Ammon's horn (tissue), 1 donor: ENCODE measurements around the gene IL1R2.
A peak's percentile ranks its signal among the peaks of the same experiment; 100 is the strongest.

Experiments
- DNase-seq: peaks from one replicate; pipeline ENCODE4 v3.0.0-alpha.2; 2016; ENCODE audit warnings: low spot score

IL1R2 gene

DNA sequence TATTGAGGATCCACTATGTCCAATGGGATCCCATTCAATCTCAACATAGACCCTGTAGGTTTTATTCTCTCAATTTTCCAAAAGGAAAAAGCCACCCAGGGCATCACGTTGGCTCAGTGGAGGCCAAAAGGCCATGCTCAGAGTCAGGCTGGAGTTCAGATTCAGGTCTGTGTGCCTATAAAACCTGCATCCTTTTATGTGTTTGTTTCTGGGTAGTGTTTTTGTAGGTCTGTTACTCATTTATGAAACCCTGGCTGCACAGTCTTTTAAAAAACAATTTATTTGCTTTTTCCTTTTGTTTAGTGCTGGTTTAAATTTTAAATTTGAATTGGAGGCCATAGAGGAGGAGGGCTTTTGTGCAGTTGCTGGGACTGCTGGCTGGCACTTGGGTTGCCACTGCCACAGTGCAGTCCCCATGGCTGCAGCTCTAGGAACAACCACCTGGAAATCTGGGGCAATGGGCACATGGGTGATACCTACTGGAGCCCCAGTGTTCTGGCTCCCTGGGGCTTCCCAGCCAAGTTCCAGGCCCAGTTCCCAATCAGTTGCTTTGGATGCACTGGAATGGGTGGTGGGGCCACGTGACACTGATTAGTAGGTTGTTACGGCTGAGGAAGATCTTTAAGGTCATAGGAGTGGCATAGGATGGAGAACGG is 31.3 kb downstream of the IL1R2 start:
- no peak for DNase-seq

DNA sequence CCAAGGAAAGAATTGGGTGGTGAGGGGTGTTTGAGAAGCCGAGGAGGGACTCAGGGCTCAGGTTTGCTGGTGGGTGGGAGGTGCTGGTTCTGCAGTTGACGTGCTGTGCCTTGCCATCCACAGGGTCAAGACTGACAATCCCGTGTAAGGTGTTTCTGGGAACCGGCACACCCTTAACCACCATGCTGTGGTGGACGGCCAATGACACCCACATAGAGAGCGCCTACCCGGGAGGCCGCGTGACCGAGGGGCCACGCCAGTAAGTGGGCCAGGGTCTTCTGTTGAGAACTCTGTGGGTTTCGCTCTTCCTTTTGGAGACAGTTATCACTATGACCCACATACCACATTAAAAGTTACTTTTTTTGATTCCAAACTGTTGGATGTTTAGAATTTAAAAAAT is 32.6 kb downstream of the IL1R2 start:
- no peak for DNase-seq

DNA sequence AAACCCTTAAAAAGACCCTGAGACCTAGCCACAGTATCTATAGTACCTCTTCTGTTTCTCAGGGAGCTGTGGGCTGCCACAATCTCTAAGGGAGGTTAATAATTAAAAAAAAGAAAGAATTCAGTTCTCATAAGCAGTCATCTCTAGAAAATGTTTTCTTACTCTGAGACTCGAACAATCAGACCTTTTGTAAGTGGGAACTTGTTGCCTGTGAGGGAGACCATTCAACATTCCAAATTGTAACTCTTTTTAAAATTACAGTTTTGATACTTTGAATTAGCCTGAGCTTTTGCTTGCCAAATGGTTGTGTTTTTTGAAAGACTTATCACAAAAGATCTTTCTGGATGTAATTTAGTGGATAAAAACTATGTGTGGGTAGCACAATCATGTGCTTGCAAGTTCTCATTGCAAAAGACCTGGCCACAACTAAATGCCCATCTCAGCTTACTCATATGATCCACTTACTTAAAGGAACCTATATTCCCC is 33.3 kb downstream of the IL1R2 start:
- no peak for DNase-seq

DNA sequence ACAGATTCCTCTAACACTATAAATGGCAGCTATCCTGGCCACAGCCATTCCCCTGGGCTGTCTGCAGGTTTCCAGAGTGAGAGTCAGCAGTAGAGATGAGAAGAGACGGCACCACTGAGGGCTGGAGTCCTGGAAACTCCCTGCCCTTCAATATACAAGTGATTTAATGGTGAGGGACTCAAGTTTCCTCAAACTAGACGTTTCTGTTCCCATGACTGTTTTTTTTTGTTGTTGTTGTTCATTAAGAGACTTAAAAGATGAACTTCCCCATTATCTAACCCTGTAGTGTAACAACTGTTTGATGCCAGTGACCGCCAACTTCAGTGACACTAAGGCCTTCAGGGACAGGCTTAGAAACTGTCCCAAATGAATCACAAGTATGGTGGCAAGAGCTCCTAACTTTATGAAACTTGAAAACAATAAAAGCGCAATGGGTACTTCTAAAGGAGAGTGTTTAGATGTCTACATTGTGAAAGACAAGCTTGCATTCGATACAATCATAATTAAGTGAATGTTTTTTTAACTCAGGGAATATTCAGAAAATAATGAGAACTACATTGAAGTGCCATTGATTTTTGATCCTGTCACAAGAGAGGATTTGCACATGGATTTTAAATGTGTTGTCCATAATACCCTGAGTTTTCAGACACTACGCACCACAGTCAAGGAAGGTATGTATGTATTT is 34.0 kb downstream of the IL1R2 start:
- DNase-seq, result no peak

DNA sequence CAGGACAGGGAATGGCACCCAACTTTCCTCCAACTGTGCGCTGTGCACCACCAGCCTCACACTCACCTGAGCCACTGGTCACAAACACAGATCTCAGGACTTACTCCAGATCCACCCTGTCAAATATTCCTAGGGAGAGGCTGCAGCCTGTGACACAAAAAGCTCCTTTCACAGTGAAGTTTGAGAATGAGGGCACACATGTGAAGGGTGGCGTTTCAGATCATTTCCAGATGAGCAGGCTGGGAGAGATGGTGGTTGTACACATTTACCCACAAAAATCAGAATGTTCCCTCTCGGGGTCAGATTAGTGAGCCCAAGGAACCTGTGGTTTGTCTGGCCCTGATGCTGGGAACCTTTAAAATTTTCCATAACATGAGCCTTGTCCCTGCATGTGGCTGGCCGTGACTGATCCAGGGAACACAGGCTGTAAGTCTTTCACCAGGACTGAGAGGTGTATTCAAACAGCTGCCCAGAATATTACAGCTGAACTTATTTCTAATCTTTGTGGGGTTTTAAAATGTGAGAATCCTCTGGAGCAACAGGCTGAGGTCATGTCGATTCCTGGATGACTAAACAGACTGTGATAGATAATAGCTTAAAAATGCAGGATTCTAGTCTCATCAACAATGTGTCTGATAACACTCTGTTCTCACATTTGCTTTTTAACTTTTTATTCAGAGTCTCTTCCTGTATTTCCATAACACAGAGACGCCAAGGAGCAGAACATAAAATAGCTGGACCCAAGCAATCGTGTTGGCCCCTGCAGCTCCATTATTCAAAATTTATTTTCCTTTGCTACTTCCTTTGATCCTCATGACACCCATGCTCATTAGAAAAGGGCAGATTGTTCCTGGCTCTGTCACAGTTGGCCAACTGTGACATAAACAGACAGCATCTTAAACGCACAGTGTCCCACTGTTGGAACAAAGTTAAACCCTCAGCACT is 35.5 kb downstream of the IL1R2 start:
- no peak for DNase-seq

DNA sequence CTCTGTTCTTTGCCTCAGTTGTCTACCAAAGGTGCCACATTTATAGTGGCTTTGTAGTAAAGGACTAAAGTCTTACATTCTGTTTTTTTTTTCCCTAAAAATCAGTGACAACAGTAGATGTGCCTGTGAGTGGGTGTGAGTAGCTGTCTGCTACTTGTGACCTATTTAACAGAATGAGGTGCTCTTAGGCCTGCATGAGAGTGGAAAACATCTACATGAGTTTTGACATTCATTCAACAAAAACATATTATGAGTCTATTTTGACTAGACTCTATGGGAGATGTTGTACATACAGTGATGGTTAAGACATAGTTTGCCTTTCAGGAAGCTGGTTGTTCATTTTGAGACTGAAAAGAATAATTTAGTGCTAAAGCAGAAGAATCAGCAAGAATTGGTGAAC is 36.7 kb downstream of the IL1R2 start:
- DNase-seq, result no peak

DNA sequence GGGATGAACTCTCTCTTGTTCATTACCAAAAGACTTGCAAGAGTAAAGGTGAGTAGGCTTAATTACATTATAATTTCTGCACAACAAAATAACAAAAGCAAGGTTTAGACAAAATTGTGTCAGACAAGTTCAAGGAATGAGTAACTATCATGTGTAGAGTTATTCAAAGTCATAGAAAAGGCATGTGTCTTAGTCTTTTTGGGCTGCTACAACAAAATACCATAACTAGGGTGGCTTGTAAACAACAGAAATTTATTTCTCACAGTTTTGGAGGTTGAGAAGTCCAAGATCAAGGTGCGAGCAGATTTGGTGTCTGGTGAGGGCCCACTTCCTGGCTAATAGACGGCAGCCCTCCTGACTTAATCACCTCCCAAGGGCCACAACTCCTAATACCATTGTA is 37.6 kb downstream of the IL1R2 start:
- no peak for DNase-seq

DNA sequence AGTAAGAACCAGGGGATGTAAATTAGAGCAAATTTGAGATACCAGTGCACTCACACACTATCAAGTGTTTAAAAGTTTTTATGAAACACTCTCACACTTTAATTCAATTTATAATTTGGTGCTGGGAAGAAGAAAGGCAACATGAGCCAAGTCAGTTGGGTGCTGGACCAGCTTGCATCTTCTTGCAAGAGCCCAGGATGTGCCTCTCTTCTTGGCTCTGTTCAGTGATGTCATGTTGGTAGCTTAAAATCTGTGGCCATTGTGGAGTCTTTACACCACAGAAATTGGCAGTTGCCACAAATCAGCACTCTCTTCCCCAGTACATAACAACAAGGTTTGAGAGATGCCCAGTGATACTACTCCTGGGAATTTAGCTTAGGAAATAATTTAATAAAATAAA is 38.2 kb downstream of the IL1R2 start:
- DNase-seq, result no peak

DNA sequence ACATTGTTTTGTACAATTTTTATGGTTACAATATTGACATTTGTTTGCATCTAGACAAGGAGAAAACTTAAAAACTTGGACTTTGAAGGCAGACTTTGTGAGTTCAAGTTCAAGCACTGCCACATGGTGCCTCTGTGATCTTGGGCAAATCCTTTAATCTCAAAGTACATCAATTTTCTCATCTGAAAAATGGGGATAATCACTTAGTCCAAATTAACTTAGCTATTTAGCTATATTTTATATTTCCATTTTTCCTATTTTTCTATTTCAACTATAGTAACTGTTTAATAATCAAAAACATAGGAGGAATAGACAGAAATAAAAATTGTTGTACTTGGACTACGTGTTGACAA is 38.7 kb downstream of the IL1R2 start:
- no peak for DNase-seq

DNA sequence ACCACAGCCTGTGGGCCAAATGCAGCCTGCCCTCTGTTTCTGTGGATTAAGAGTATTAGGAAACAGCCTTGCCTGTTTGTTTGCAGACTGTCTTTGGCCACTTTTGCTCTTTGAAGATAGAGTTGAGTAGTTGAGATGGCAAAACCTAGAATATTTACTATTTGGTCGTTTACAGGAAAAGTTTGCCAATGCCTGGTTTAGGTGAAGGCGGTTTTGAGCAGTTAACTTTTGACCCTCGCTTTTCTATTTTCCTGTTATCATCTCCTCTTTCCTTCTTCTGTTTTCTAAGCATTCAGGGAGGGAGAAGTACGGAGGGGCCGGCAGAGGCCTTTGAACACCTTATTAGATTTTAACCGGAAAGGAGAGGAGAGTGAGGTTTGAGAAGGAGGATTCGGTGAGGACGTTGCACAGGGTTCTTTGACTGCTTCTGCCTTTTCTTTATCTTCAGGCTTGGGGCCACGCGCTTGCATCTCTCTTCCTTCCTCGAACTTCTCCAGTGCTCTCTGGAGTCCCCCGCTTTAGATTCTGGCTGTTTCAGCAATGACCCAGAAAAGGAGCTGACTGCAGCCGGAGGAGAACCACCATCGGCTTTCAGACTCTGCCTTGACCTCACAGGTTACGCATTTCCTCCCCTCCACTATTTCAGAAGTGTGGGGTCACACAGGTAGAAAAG is 39.2 kb downstream of the IL1R2 start:
- DNase-seq, result no peak

DNA sequence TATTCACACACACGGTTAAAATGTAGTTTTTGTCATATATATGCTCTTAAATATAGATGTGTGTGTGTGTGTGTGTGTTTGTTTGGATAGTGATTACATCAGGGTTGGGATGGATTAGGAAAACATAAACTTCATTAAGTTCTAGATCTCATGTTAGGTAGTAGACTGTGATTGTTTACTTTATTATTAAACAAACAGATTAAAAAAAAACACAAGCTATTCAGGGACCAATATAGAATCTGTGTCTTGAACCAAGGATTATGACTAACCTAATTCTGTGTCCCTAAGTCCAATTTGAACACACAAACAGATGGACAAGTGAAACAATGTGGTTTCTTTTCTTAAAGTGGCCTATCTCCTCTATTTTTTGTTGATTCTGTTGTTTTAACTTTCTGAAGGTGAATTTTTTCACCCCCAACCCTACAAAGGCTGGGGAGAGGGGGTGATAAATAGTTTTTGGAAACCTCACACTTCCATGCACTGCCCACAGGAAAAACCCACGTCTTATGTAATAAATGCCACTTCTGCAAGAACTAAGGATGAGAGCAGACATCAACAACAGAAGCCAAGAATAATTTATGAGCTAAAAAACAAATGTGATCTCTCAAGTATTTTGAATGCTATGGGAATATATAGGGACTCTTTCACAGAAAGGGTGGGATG is 40.7 kb downstream of the IL1R2 start:
- DNase-seq, result no peak

DNA sequence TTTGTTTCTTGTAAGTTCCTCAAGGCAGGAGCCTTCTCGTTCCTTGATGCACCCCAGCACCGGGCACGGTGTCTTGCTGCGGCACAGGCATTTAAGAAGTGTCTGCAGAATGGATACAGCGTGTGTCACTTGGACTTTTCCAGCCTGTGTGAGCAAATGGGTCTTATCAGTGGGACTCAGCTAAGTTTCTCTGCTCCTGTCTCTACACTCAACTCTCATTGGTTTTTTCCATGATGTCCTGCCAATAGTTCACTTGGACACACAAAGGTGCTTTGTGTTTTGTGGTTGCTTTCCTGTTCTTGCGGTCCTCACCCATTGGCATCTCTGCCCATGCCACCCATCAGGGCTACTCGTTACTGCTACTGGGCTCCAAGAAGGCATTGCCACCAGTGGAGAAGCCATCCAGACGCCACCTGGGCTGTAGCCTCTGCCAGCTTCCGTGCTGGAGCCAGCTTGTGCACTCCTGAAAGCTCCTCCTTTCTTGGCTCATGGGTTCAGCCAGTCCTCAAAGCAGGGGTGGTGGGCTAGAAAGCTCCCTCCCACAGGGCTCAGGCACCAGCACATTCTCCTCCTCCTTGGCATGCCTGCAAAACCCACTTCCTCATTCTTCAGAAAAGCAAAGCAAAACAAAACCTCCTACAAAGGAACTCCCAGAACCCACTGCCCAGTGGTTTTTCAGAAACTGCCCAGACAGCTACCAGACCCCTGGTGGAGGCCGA is 41.4 kb downstream of the IL1R2 start:
- peak; percentile 77 for DNase-seq

DNA sequence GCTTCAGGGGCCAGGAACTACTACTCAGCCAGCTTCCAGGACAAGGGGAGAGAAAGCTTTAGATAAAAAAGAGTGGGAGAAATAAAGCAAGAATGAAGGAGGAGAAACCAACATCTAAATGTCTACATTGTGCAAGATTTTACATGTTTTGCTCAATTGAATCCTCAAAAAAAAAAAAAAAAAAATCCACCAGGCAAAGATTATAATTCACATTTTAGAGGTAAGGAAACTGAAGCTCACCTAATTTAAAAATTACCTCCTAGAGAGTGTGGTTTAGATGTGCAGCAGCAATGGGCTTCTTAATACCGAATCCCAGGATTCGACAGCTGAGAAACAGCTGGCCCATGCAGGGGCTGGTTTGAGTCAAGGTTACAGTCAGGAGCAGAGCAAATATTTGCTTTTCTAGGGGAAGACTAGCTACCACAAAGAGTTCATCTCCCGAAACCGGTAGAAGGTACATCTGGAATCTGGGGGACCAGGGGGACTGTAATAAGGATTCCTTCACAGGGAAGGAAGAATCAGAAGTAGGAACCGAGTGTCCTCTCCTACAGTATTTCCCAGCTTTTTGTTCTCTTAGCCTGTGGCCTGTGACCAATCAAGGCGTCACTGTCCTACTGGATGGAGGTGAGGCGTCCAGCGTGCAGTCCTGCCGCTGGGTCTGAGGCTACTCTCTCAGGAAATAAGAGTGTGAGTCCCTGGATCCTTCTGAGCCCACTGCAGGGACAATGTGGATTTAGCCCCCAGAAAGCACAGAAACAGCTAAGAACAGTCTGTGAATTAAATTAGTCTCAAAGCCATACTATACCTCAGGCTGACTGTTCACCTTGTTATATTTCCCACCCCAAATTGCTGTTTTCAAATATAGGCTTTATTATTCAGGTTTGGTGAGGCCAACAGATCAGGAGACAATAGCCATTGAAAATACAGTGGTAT is 42.3 kb downstream of the IL1R2 start:
- DNase-seq, result no peak

DNA sequence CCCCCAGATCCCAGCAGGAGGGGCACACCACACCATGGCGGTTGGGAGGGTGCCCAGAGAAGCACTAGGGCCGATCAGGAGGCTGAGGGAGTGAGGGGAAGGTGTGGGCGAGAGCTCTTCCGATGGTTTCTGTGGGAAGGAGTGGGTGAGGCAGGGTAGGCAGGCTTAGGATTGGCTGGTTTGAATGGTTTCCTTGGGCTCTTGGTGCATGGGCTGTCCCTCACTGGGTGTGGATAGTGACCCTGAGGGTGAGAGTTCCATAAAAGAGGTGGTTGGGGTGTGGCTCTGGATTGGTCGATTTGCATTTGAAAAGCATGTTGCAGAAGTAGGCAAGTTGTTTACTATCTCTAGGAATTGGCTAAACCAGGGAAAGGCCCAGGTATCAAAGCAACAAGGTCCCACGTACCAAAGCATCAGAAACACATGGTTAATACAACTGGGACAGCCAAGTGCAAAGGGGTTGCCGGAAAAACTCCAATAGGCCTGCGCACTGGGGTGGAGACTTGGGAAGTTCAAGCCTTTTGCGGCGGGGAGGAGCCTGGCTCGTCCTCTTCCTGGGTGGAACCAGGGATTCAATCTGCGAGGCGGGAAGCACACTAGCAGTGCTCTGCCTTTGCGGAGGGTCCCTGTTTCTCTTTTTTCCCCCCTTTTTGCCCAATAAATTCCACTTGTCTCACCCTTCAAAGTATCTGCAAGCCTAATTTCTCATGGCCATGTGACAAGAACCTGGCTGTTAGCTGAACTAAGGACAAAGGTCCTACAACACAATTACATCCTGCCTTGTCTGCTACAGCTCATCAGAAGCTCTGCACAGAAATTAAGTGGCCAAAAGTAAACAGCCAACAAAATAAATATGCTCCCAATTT is 43.2 kb downstream of the IL1R2 start:
- DNase-seq, result no peak

DNA sequence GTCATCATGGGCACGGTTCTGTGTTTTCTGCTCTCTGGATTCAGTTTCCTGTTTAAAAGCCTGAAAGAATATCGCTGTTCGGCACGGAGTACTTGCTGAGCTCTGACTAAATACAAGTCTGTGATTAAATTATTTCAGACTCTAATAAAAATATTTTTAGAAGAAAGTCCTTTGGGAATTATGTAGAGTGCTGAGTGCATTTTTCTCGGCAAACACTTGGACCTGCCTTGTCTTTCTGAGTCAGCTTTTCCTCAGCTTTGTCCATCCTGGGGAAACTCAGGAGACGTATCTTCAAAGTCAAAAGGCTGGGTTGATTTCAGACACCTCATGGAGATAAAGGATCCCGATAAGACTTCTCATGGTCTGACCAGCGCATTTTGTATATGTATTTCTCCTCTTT is 45.9 kb downstream of the IL1R2 start:
- DNase-seq, result no peak

DNA sequence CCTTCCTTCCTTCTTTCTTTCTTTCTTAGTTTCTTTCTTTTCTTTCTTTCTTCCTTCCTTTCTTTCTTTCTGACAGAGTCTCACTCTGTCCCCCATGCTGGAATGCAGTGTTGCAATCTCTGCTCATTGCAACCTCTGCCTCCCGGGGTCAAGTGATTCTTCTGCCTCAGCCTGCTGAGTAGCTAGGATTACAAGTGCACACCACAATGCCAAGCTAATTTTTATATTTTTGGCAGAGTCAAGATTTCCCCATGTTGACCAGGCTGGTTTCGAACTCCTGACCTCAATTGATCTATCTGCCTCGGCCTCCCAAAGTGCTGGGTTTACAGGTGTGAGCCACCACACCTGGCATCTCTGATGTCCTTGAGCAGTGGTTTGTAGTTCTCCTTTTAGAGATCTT is 48.5 kb downstream of the IL1R2 start:
- DNase-seq, result no peak

DNA sequence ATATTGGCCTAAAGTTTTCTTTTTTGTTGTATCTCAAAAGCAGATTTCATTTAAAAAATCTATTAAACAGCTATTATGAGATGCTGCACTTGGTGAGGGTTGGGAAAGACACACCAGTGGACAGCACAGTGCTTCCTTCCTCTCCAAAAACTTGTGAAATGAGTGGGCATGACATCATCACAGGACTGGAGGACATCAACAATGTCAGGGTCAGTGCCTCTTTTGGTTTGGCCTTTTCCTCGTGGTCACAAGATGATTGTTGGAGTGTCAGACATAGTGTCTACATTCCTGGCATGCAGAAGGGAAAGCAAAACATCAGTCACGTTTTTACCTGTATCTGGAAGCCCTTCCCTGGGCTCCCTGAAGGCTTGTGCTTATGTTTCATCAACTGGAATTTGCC is 49.6 kb downstream of the IL1R2 start:
- peak; percentile 49 for DNase-seq

DNA sequence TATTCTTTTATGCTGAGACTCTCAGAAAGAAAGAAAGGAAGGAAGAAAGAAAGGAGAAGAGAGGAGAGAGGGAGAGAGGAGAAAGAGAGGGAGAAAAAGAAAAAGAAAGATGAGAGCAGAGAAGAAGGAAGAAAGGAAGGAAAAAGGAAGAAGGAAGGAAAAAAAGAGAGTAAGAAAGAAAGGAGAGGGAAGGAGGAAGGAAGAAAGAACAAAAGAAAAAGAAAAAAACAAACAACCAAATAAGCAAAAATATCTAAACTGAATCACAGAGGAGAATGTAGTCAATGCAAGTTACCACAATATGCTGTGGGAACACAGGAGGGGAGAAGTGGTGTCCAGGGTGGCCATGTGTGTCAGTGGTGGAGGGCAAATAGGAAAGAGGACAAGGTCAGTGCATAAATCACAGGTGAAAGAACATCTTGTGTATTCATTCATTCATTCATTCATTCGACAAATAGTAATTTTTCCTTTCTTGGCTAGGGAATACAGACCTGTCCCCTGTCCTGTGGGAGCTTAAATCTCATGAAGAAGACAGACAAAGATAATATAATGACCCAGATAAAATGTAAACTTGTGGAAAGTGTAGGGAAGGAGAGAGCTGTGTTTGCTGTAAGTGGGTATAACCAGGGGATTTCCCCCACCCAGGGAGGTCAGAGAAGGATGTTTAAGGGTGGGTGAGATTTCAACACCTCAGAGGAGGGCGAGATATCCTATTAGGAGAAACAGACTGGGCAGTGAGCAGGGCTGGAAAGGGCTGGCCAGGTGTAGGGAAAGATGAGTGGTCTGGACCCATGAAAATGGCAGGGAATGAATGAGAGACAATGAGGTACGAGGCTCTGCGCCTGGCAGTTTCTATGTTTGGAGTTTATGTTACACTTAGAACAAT is 50.7 kb downstream of the IL1R2 start:
- DNase-seq, result no peak
